ENCODE measurements around the gene ATG4D. TPM values are rescaled to one million over a fixed set of nuclear protein-coding genes. Genes with fewer than 3 reads are reported as not detected.

The ATG4D gene
- total and polyA plus RNA-seq, 2 experiments from 2014 or later = 15.1 to 55.5 TPM

DNA sequence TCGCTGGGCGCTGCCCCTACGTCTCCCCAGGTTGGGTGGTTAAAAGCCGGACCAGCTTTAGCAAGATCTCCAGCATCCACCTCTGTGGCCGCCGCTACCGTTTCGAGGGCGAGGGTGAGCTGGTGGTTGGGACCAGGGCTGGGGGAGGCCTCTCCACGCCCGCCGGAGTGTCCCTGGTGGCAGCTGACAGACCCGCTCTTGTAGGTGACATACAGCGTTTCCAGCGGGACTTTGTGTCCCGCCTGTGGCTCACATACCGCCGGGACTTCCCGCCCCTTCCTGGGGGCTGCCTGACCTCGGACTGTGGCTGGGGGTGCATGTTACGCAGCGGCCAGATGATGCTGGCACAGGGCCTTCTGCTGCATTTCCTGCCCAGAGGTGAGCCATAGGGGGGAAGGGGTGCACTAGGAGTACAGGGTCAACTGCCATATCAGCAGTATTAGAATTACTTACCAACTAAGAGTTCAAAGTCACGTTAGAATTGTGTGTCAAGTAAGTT lies 1.1 kb downstream of the ATG4D start:
- Histone ChIP-seq H3K4me2 (peak overlapping the region; percentile 82), H3K4me3 (peak overlapping the region; percentile 85), H3F3A (replicated peaks; ENCODE audit: low read depth) (0 out of 2 replicates have a peak, but pooled peaks cover 12% of the 10 kb centered on the region), H3K36me3 (ENCODE audit: insufficient read depth) (0 out of 2 replicates have a peak, but pooled peaks cover 3% of the 10 kb centered on the region), H3K27me3 (ENCODE audit: insufficient read depth) (no peaks in the 10 kb centered on the region), H3K9me2 (ENCODE audit: insufficient read depth) (no peaks in the 10 kb centered on the region), H3K4me1 (ENCODE audit: insufficient read depth) (no peaks in the 10 kb centered on the region; the same call in 1 of the 2 replicates), H3K27ac (ENCODE audit: low read depth) (no peak overlapping the region), H3K79me2 (replicated peaks; ENCODE audit: insufficient read depth) (peaks cover 17% of the 10 kb centered on the region), H2AFZ (no peak overlapping the region), H4K20me1 (replicated peaks; ENCODE audit: insufficient read depth) (peaks cover 3% of the 10 kb centered on the region; the same call in 1 of the 2 replicates)
- peaks cover 24% of the 10 kb centered on the region for H3K36me3 Mint-ChIP-seq (ENCODE audit: low read depth)
- DNase-seq (ENCODE audit: low spot score) (peak; percentile 29), ATAC-seq (no peak)
- no peaks in the 10 kb centered on the region for H3K9me3 Mint-ChIP-seq
- peak overlapping the region; percentile 87 for H3K4me3 Mint-ChIP-seq
- no peaks in the 10 kb centered on the region for H3K4me1 Mint-ChIP-seq
- peaks cover 6% of the 10 kb centered on the region for H3K27me3 Mint-ChIP-seq (ENCODE audit: insufficient read depth, low read depth, poor library complexity)
- no peak overlapping the region for H3K27ac Mint-ChIP-seq
- no peak for TF ChIP-seq STAT1 (IDR thresholded peaks at IDR 0.05; ENCODE audit: unreplicated experiment)
- TF ChIP-seq ZNF114 (CRISPR knock-in tag; IDR thresholded peaks at IDR 0.05) = no peak
- TF ChIP-seq REST (IDR thresholded peaks at IDR 0.05; ENCODE audit: unreplicated experiment) = no peak
- no peak for TF ChIP-seq ETS1 (IDR thresholded peaks at IDR 0.05)
- TF ChIP-seq ZNF462 (CRISPR knock-in tag; IDR thresholded peaks at IDR 0.05) = no peak
- no peak for TF ChIP-seq CTCF (conservative IDR thresholded peaks at IDR 0.05; ENCODE audit: low read depth in 2 of 2)
- TF ChIP-seq EZH2 (IDR thresholded peaks at IDR 0.05; ENCODE audit: low read depth, unreplicated experiment) = no peak
- TF ChIP-seq EZH2phosphoT487 (IDR thresholded peaks at IDR 0.05; ENCODE audit: unreplicated experiment) = no peak
- no peak for TF ChIP-seq NANOG (IDR thresholded peaks at IDR 0.05; ENCODE audit: borderline replicate concordance)
- TF ChIP-seq ZNF331 (CRISPR knock-in tag; IDR thresholded peaks at IDR 0.05; ENCODE audit: low read depth) = no peak
- no peak for TF ChIP-seq CREB1 (CRISPR knock-in tag; IDR thresholded peaks at IDR 0.05; ENCODE audit: low read depth)
- TF ChIP-seq JUNB (IDR thresholded peaks at IDR 0.05; ENCODE audit: unreplicated experiment) = no peak
- TF ChIP-seq POLR2AphosphoS5 (IDR thresholded peaks at IDR 0.05; ENCODE audit: low read depth) = no peak

All from GM23338 (cell line).